Hematopoietic multipotent progenitor cell treated with erythropoietin and hydrocortisone succinate and interleukin-3 and kit ligand, for 17 days (in vitro differentiated cells): ENCODE measurements around the gene ARSB.
"Not testable (repeated sequence)": the region's sequence is repeated elsewhere in the genome, so short reads cannot be mapped to it uniquely, and the experiment has no call there.

Experiments used
- DNase-seq: peaks from one replicate; pipeline ENCODE4 v3.0.0-alpha.2; 2015; ENCODE audit warnings: low spot score

The ARSB gene

DNA sequence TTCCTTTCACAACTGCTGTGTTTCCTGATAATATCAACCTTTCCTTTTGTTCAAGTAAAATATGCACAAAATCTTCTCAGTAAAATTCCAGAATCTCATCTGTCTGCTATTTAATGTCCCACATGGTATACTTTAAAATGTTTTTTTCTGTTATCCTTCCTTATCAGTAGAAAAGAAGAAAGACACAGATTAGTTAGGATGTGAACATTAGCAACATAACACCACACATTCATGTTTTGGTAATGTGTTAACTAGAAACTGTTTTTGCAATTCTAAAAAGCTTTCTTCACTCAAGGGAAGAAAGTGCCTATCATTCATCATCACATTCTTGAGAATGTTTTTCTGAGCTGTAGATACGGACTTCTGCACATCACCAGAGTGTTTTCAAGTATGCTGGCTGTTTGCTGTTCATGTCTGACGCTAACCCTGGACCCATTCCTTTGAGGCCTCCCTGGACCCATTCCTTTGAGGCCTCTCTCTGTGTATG is 10.5 kb upstream of the ARSB start:
- DNase-seq = no peak

DNA sequence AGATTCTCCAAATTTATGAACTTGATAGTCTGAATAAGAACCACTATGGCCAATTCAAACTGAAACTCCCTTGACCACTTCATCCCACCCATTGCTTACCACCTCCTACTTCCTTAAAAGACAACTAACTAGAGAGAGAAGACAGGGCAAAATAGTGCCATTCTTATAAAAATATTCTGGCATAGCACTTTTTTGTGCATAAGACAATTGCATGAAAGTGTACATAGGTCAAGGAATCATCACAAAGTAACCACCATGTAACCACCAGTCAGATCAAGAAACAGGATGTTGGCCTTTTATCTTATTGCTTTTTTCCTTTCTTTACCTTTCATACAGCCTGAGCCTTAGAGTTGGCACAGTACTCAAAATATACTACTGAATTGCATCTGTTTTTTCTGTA is 8.1 kb upstream of the ARSB start:
- no peak for DNase-seq

- DNase-seq = no peak
Measured at GRCh38 chr5:78992146-78992545, 7.0 kb upstream of the ARSB start.

- DNase-seq = no peak
Measured at GRCh38 chr5:78989080-78989479, 4.0 kb upstream of the ARSB start.

GRCh38 chr5:78985725-78986223 is 664 bp upstream of the ARSB start:
- DNase-seq = peak; percentile 41

DNA sequence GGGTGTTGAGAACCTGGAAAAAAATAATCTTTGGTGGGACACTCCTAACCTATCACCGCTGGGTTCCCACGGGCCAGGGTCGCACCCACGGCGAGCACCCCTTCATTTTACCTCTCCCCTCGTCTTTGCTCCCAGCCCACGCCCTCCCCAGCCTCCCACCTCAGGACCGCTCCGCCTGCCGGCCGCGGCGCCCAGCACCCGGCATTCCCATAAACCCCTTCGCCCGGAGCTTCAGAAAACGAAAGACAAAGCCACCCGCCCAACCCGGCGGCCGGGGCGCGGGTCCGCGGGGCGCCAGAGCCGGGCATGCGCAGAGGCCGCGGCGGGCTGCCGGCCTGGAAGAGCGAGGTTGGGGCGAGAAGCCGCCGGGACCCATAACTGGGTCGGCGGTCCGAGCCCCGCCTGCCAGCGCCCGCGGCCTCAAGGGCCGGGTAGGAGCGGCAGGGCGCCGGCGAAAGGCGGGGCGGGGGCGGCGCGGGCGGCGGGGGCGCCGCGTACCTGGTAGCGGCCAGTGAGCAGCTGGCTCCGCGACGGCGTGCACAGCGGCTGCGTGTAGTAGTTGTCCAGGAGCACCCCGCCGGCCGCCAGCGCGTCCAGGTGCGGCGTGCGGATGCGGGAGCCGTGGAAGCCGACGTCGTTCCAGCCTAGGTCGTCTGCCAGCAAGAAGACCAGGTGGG is 533 bp downstream of the ARSB start:
- DNase-seq = peak; percentile 70

- DNase-seq = no peak
Measured at GRCh38 chr5:78983601-78984438, 1.3 kb downstream of the ARSB start.

DNA sequence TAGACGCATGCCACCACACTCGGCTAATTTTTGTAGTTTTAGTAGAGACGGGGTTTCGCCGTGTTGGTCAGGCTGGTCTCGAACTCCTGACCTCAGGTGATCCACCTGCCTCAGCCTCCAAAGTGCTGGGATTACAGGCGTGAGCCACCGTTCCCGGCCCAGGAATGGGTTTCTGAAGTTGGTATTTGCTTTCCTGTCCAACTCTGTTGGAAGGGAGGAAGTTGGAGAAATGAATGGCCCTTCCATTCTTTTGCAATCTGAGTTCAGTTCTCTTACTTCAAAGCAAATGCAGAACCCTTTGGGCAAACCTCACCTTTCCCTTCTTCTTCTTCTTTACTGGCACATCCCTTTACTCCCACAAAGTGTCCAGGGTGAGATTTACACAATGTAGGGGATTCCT is 1.9 kb downstream of the ARSB start:
- not testable (repeated sequence) for DNase-seq

DNA sequence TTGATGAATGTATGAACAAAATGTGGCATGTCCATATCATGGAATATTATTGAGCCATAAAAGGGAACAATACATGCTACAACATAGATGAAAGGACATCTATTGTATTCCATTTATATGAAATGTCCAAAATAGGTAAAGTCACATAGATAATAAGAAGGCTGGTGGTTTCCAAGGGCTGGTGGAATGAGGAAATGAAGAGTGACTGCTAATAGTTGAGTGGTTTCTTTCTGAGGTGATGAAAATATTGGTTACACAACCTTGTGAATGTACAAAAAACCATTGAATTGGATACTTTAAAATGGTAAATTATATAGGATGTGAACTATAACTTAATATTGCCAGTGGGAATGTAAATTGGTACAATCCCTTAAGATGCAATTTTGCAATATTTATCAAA is 5.2 kb downstream of the ARSB start:
- DNase-seq = no peak

DNA sequence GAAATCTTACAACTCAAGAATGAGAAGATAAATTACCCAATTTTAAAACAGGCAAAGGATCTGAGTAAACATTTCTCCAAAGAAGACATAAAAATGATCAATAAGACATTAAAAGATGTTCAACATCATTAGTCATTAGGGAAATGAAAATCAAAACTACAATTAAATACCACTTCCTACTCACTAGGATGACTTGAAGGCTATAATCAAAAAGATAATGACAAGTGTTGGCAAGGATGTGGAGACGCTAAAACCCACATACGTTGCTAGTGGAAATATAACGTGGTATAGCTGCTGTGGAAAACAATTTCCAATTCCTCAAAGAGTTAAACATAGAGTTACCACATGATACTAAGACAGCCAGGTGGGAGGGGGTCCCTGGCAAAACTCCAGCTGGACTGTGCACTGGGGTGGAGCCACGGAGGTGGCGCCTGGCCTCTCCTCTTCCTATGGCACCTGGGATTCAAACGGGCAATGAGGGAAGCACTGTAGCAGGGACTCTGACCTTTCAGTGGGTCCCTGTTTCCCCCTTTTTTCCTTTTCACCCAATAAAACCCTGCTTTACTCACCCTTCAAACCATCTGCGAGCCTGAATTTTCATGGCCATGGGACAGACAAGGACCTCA is 5.9 kb downstream of the ARSB start:
- no peak for DNase-seq

DNA sequence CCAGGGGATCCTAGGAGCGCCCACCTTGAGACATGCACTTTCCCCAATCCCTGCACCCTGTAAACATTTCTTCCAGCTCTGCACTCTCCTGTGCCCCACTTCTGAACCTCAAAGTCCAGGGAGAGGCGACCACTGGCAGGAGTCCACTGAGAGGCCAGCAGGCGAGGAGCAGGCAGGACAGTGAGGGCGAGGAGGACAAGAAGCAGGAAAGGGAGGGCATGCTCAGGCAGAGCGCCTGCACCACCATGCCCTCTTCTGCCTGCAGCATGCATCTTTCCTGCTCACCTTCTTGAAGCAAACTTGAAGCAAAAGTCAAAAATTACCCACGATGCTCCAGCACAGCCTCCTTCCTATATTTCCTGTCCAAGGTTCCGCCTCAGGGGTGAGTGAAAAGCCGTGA is 10.1 kb downstream of the ARSB start:
- DNase-seq = no peak

GRCh38 chr5:78974601-78975000 is 10.5 kb downstream of the ARSB start:
- DNase-seq = no peak

DNA sequence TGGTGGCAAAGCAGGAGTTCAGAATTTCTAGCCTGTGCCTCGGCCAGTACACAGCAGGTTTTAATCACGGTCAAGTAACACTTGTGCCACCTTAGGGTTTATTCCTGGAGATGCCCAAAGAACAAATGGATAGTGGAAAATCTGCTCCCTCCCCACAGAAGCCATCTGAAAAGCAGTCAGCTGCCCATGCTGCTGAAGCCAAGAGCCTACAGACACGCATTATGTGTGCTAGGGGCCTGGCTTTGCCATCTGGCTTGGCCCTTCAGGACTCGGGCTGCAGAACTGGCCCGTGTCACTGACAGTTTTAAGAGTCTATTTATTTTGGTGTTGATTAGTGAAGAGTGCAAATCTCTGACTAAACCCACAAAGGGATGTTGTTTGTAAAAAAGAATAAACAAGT is 11.1 kb downstream of the ARSB start:
- DNase-seq = no peak

DNA sequence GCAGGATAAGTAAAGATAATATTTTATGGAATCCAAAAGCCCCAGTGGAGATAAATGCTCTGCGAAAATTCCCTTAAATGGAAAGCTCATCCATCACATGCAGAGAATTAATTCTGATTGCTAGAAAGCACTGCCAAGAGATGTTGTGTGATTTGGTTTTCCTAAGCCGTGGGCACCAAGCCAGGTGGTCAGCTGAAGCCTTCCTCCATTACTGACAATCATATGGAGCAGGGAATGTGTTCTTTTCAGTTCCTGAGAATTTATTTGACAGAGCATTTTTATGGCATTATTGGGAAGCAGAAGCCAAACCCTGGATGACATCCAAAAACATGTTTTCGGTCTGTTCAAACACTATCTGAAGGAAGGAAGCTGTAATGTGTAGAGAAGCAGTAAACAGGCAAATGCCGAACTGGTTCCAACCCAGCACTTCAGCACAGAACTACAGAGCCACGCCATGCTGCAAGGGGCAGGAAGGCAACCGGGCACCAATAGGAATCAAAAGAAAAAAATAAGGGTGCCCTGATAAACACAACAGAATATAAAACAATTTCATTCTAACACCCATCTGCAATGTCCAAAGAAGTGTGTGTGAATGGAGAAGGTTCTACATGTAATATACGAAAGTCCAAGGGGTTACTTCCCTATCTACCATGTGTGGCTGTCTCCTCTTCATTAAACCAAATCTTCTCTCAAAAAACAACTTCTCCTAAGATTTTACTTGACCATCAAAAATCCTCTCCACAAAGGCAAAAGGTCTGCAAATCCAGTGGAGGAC is 12.3 kb downstream of the ARSB start:
- no peak for DNase-seq

GRCh38 chr5:78971998-78972397 is 13.1 kb downstream of the ARSB start:
- no peak for DNase-seq

- DNase-seq = no peak
Measured at GRCh38 chr5:78968781-78969180, 16.3 kb downstream of the ARSB start.

- peak; percentile 22 for DNase-seq
Measured at GRCh38 chr5:78964889-78965288, 20.2 kb downstream of the ARSB start.

DNA sequence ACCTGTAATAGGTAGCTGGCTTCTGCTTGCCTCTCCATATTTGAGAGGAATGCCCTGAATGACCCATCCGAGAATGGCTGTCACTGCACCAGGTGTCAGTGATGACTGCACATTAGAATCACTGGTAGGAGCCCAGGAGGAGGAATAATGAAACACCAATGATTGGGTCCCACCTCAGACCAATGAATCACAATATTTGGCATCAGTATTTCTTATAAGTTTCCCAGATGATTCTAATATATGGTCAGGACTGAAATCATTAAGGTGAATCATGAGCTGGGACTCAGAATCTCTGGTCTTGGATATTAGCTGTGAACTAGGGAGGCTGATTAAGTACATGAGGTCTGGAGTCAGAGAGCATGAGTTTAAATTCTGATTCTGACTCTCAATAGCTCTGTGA is 23.4 kb downstream of the ARSB start:
- DNase-seq = no peak

DNA sequence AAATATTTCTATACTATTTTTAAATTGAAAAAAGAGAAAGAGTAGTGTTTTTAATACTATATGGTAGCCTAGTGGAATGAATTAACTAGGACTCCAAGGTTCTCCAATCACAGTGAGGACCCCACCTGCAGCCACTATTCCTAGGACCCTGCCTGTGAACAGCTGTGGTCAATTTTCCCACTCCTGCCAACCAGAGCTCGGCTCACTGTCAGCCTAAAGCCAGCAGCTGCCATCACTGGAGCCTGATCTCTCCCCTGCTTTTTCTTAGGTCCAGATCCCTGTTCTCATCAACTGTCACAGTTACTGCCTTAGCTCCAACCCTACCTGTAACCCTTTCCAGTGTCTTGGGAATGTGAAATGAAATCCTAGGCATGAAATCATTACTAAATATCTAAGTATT is 25.3 kb downstream of the ARSB start:
- DNase-seq = no peak

DNA sequence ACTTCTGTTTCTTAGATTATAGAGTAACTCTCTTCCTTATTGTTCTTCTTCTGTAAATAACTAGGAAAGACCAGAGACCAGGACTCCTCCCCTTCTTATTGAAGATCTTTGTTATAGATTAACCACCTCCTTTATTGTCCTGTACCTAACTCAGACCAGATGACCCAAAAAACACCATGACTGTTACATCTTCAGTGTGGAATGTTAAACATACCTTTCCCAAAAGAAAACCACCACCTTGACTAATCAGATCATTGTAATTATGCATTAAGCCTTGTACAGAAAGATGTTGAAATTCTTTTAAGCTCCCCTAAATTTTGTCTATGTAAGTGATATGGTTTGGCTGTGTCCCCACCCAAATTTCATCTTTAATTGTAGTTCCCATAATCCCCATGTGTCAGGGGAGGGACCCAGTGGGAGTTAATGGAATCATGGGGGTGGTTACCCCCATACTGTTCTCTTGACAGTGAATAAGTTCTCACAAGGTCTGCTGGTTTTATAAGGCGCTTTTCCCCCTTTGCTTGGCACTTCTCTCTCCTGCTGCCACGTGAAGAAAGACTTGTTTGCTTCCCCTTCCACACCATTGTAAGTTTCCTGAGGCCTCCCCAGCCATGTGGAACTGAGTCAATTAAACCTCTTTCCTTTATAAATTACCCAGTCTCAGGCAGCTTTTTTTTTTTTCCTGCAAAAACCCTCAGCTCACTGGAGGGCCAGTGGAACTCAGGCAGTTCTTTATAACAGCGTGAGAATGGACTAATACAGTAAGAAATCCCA is 26.3 kb downstream of the ARSB start:
- no peak for DNase-seq

- no peak for DNase-seq
Measured at GRCh38 chr5:78956901-78957300, 28.2 kb downstream of the ARSB start.
